Measurements from ENCODE around the gene HEATR5A.
A peak's percentile ranks its signal among the peaks of the same experiment; 100 is the strongest.

HEATR5A gene

GRCh38 chr14:31456841-31457664 lies 36.7 kb upstream of the HEATR5A start, which contains the start of gene DTD2:
Gene DTD2 (minus strand): TSS chr14:31457506. CDS start chr14:31457393, 113 bp downstream.
- peak; percentile 96 for DNase-seq (ENCODE audit: low read depth)
- peak within 1 kb of the TSS; percentile 86 for H3K4me3 ChIP-seq (ENCODE audit: low read depth, low read length)
- no peak for TF ChIP-seq CTCF (IDR thresholded peaks at IDR 0.05; ENCODE audit: insufficient read depth, low read depth, low read length, missing control alignments)

GRCh38 chr14:31449971-31450610 lies 29.7 kb upstream of the HEATR5A start:
- no peak overlapping the region for H3K4me3 ChIP-seq (ENCODE audit: low read depth, low read length)
- DNase-seq (ENCODE audit: low read depth), result peak; percentile 40
- peak; percentile 45 for TF ChIP-seq CTCF (IDR thresholded peaks at IDR 0.05; ENCODE audit: insufficient read depth, low read depth, low read length, missing control alignments)

GRCh38 chr14:31449136-31449535 lies 28.8 kb upstream of the HEATR5A start:
- no peak overlapping the region for H3K4me3 ChIP-seq (ENCODE audit: low read depth, low read length)
- DNase-seq (ENCODE audit: low read depth), result no peak
- no peak for TF ChIP-seq CTCF (IDR thresholded peaks at IDR 0.05; ENCODE audit: insufficient read depth, low read depth, low read length, missing control alignments)

GRCh38 chr14:31445703-31446102 lies 25.4 kb upstream of the HEATR5A start:
- no peak for TF ChIP-seq CTCF (IDR thresholded peaks at IDR 0.05; ENCODE audit: insufficient read depth, low read depth, low read length, missing control alignments)
- DNase-seq (ENCODE audit: low read depth), result no peak
- H3K4me3 ChIP-seq (ENCODE audit: low read depth, low read length), result no peak overlapping the region

- DNase-seq (ENCODE audit: low read depth), result no peak
- no peak for TF ChIP-seq CTCF (IDR thresholded peaks at IDR 0.05; ENCODE audit: insufficient read depth, low read depth, low read length, missing control alignments)
- no peak overlapping the region for H3K4me3 ChIP-seq (ENCODE audit: low read depth, low read length)
Measured at GRCh38 chr14:31442284-31442683, 21.9 kb upstream of the HEATR5A start.

GRCh38 chr14:31441273-31442111 lies 21.1 kb upstream of the HEATR5A start:
- H3K4me3 ChIP-seq (ENCODE audit: low read depth, low read length), result no peak overlapping the region
- TF ChIP-seq CTCF (IDR thresholded peaks at IDR 0.05; ENCODE audit: insufficient read depth, low read depth, low read length, missing control alignments), result no peak
- no peak for DNase-seq (ENCODE audit: low read depth)

Measured in GM12865 (cell line).